NCI-H1092 (cell line): ENCODE data around the gene MAN2A1.

Experiments
- DNase-seq: peaks from one replicate; lab custom pipeline; 2025; lab: John Stamatoyannopoulos, UW

MAN2A1 gene

DNA sequence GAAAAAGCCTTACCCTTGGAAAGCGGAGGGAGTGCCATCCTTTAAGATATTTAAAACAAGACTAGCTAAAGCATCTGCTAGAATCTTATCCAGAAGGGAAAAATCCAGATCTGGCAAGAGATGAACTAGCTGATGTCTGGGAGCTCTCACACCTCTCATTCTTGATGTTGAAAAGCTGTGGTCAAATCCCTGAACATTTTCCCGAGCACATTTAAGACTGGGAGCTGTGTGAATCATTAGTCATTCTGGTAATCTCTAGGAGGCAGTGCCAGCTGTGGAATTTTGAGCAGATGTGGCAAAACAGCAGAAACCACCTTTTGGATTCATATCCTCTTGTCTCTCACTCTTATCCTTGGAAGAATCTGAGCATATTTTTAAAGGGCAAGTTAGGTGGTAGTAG, 218.0 kb downstream of the MAN2A1 start:
- DNase-seq: no peak

- no peak for DNase-seq
Measured at GRCh38 chr5:109908366-109908765, 218.6 kb downstream of the MAN2A1 start.

- DNase-seq: no peak
Measured at GRCh38 chr5:109910874-109911273, 221.1 kb downstream of the MAN2A1 start.

DNA sequence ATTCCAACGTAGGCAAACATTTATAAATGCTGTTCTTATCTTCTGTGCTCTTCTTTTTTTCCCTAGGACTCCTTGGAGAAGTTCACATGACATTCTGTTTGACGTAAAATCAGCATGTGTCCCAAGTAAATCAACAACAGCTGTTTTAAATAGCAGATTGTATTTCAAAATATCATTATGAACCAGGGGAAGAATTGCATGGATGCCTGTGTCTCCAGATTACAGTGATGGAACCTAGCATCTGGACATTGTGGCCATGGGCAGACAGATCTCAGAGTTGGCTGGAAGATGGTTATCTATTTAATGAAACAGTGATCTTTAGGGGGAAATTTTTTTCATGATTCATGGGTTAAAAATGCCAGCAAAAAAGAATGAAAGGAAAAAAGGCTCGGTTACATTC, 222.0 kb downstream of the MAN2A1 start:
- DNase-seq: no peak

DNA sequence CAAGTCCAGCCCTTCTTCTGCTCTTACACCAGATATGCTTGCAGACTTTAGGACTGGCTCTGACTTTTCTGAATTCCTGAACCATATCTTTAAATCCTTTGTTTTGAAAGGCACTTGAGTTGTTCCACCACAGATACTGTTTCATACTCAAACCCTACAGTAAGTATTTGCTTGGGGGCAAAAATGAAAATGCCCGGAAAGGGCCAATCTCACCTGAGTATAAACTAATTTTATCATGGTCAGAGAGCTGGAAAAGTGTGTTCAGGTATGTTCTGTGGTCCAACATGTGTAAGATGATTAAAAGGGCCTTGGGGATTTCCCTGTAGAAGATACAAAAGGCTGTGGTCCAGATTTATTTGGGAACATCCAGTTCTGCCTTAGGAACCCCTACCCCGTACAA, 225.2 kb downstream of the MAN2A1 start:
- no peak for DNase-seq

DNA sequence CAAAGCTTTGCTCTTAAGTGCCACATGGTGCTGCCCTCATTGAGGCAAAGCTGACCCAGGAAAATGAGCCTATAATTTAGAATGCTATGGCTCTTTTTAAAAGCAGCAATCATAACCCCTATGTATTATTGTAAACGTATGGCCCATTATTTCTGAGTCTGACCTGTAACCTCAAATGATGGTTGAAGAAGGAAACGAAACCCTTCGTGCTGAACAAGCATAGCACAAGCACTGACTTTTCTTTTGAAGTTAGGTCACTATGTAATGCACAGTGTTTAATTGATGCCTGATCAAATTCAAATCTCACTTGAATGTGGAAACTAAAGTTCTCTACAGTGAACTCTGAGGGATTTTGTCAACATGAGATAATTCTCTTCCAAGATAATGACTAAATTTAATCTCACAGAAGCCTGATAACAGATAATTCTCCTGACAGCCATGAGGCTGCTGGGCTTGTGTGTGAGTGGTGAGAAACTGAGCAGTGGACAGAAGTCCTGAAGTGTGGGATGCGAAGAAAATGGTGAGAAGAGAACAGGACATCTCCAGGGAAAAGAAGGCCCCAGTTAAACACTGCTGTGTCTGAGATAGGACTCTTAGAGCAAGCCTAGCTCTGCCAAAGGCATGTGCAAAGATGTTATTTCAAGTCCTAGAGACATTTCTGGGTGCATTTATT, 226.9 kb downstream of the MAN2A1 start:
- DNase-seq: no peak
